ENCODE measurements around the gene RBKS.
"Not testable (repeated sequence)": the region's sequence is repeated elsewhere in the genome, so short reads cannot be mapped to it uniquely, and the experiment has no call there.

RBKS gene

GRCh38 chr2:27745494-27745893 is 144.7 kb downstream of the RBKS start:
- not testable (repeated sequence) for FAIRE-seq; DNase-seq (ENCODE audit: extremely low spot score, insufficient read length, low read depth)

DNA sequence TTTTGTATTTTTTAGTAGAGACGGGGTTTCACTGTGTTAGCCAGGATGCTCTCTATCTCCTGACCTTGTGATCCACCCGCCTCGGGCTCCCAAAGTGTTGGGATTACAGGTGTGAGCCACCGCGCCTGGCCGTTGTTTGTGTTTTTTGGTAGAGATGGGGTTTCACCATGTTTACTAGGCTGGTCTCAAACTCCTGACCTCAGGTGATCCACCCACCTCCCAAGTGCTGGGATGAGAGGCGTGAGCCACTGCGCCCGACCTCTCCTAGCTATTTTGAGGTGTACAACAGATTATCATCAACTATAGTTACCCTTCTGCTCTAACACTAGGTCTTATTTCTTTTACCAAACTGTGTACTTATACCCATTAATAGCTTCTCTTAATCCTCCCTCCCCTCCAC is 147.6 kb downstream of the RBKS start:
- no peak for FAIRE-seq
- DNase-seq (ENCODE audit: extremely low spot score, insufficient read length, low read depth): no peak

DNA sequence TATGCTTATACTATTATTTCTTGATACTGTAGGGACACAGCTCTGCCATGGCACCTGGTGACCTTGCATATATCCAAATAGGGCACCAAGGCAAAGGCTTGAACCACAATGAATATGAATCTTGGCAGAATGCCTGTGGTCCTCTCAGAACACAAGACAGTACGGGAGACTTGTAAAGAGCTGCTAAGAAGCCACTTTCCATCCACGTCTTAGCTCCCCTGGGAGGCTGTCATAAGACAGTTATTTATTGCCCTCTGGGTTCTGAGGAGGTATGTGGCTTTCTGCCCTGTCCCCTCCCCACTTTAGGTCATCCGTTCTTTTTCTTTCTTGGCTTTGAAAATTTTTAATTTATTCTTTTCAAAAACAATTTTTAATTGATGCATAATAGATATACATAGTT is 148.5 kb downstream of the RBKS start:
- FAIRE-seq (no peak), DNase-seq (ENCODE audit: extremely low spot score, insufficient read length, low read depth) (no peak)

DNA sequence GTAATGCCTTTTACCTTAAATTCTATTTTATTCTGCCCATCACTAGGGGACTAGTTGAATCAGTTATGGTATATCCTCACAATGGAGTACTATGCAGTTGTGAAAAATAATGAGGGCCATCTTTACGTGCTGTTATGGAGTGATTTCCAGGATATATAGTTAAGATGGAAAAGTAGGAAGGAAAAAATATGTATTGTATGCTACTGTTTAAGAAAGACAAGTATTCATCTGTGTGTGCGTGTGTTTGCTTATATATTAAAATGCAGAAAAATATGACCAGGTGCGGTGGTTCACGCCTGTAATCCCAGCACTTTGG is 151.2 kb downstream of the RBKS start:
- DNase-seq (ENCODE audit: extremely low spot score, insufficient read length, low read depth) (no peak), FAIRE-seq (no peak)

GRCh38 chr2:27738349-27739057 is 151.7 kb downstream of the RBKS start:
- DNase-seq (ENCODE audit: extremely low spot score, insufficient read length, low read depth): no peak
- FAIRE-seq: no peak

DNA sequence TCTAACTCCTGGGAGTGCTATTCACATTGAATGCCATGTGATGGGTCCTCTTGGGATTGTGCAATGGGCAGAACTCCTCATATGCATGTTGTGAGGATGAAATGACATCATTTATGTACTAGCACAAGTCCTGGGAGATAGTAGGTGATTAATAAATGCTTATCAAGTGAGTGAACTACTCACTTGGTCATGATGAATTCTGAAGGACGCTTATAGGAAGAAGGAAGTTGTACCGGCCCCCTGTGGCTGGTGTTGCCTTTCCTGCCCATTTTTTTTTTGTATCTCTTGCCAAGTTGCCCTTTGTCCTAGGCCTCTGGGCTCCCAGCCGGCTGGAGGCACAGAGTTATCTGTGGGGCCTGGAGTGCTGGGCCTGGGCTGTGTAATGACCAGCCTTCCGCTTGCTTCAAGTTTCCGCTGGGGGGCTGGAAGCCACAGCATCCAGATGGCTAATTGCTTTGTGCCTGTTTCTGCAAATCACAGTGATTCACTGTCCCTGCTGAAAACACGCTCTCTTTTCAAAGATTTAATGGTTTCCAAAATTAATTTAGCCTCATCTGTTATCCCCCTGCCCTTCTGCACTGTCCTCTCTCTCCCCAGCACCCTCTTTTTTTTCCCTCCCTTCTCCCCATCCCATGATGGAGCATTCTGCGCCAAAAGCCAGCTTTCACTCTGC is 152.4 kb downstream of the RBKS start:
- DNase-seq (ENCODE audit: extremely low spot score, insufficient read length, low read depth) (no peak), FAIRE-seq (no peak)

- FAIRE-seq: no peak
- DNase-seq (ENCODE audit: extremely low spot score, insufficient read length, low read depth): no peak
Measured at GRCh38 chr2:27736890-27737204, 153.3 kb downstream of the RBKS start.

GRCh38 chr2:27736031-27736889 is 153.9 kb downstream of the RBKS start:
- FAIRE-seq (no peak), DNase-seq (ENCODE audit: extremely low spot score, insufficient read length, low read depth) (no peak)

DNA sequence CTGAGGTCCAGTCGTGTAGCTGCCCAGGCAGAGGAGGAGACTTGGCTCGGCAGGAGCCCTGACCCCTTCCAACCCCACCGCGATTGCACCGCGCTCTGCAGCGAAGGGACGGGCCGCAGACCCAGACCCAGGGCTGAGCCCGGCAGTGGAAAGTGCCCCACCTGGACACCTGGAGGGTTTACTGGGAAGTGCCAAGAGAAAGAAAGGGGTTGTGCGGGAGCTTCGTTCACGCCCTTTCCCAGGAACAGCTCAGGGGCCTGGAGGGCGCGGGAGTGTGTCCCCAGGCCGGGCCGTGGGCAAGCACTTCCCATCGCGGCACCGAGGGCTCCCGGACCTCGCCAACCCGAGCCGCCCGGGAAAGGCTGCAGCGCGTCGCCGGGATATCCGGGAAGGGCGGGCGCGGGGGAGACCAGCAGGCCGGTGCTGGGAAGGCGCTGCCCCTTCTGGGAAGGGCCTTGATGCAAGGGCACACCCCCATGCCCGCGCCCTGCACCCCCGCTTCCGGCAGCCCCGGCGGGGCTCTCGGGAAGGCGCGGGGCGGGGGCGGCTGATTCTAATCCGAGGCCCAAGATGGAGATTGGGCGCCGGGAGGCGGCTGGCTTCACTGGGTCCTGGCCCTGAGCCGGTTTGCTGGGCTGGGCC is 154.8 kb downstream of the RBKS start:
- FAIRE-seq (no peak), DNase-seq (ENCODE audit: extremely low spot score, insufficient read length, low read depth) (no peak)

DNA sequence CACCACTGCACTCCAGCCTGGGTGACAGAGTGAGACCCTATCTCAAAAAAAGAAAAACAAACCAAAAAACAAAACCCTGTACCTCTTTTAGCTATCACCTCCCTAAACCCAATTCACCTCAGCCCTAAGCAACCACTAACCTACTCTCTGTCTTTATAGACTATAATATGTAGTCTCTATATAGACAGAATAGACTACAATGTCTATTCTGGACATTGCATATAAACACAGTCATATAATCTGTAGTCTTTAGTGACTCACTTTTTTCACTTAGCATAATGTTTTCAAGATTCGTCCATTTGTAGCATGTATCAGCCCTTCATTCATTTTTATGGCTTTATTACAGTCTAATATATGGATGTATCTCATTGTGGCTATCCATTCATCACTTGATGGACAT is 155.9 kb downstream of the RBKS start:
- DNase-seq (ENCODE audit: extremely low spot score, insufficient read length, low read depth) (no peak), FAIRE-seq (no peak)

All from GM18507 (cell line).